Muscle layer of colon (tissue), 2 donors: ENCODE data around the gene VIPR2.

Source experiments
- H3K27ac ChIP-seq: one replicate; pipeline ENCODE4 v1.7.0; 2013; ENCODE audit warnings: low read depth, mild to moderate bottlenecking, low read length, moderate library complexity
- H3K27me3 ChIP-seq, 2 donors: one replicate each; pipeline ENCODE4 v1.7.0; 2013; ENCODE audit warnings: low read length in 2 of 2, mild to moderate bottlenecking in 2 of 2; ENCODE audit not compliant: insufficient read depth in 2 of 2, control insufficient read depth in 1 of 2
- H3K36me3 ChIP-seq: one replicate; pipeline ENCODE4 v1.7.0; 2013; ENCODE audit warnings: mild to moderate bottlenecking, low read length; ENCODE audit not compliant: insufficient read depth
- H3K4me1 ChIP-seq: one replicate; pipeline ENCODE4 v1.7.0; 2013; ENCODE audit warnings: mild to moderate bottlenecking, low read length; ENCODE audit not compliant: insufficient read depth
- H3K4me3 ChIP-seq, 2 donors: one replicate each; pipeline ENCODE4 v1.7.0; 2013; ENCODE audit warnings: low read length in 2 of 2, low read depth in 1 of 2, mild to moderate bottlenecking in 1 of 2, moderate library complexity in 1 of 2
- H3K9ac ChIP-seq: one replicate; pipeline ENCODE4 v1.7.0; 2013; ENCODE audit warnings: low read length
- H3K9me3 ChIP-seq: one replicate; pipeline ENCODE4 v1.7.0; 2013; ENCODE audit warnings: mild to moderate bottlenecking, low read length
- donor health status: abdominal sarcoma.
- donor health status: Adenocarcinoma of cecum.

The VIPR2 gene

GRCh38 chr7:159030490-159031134 lies 114.1 kb downstream of the VIPR2 start:
- Histone ChIP-seq H3K27me3 (no peaks in the 10 kb centered on the region), H3K9ac (peak overlapping the region; percentile 27), H3K36me3 (no peaks in the 10 kb centered on the region), H3K27ac (no peak overlapping the region), H3K4me1 (no peaks in the 10 kb centered on the region), H3K9me3 (no peaks in the 10 kb centered on the region), H3K4me3 (peak overlapping the region; percentile 3 to 56)

- no peaks in the 10 kb centered on the region for H3K27me3 ChIP-seq
- H3K9ac ChIP-seq, result no peak overlapping the region
- H3K4me3 ChIP-seq, result no peak overlapping the region
- no peaks in the 10 kb centered on the region for H3K4me1 ChIP-seq
- no peaks in the 10 kb centered on the region for H3K9me3 ChIP-seq
- no peaks in the 10 kb centered on the region for H3K36me3 ChIP-seq
- H3K27ac ChIP-seq, result no peak overlapping the region
Observed at GRCh38 chr7:159028508-159029401, 115.9 kb downstream of the VIPR2 start.

- Histone ChIP-seq H3K27ac (no peak overlapping the region), H3K4me3 (no peak overlapping the region), H3K27me3 (no peaks in the 10 kb centered on the region), H3K4me1 (no peaks in the 10 kb centered on the region), H3K9ac (no peak overlapping the region), H3K36me3 (no peaks in the 10 kb centered on the region), H3K9me3 (no peaks in the 10 kb centered on the region)
Observed at GRCh38 chr7:159027789-159028507, 116.7 kb downstream of the VIPR2 start.

- Histone ChIP-seq H3K27me3 (no peaks in the 10 kb centered on the region), H3K4me3 (no peak overlapping the region), H3K9me3 (no peaks in the 10 kb centered on the region), H3K27ac (no peak overlapping the region), H3K4me1 (no peaks in the 10 kb centered on the region), H3K36me3 (no peaks in the 10 kb centered on the region), H3K9ac (no peak overlapping the region)
Observed at GRCh38 chr7:159027056-159027788, 117.4 kb downstream of the VIPR2 start.

- Histone ChIP-seq H3K27me3 (no peaks in the 10 kb centered on the region), H3K36me3 (no peaks in the 10 kb centered on the region), H3K9me3 (no peaks in the 10 kb centered on the region), H3K4me3 (no peak overlapping the region), H3K27ac (no peak overlapping the region), H3K4me1 (no peaks in the 10 kb centered on the region), H3K9ac (no peak overlapping the region)
Observed at GRCh38 chr7:159026271-159027055, 118.2 kb downstream of the VIPR2 start.

GRCh38 chr7:159025161-159025779 lies 119.4 kb downstream of the VIPR2 start:
- Histone ChIP-seq H3K4me3 (no peak overlapping the region), H3K4me1 (no peaks in the 10 kb centered on the region), H3K36me3 (no peaks in the 10 kb centered on the region), H3K9me3 (no peaks in the 10 kb centered on the region), H3K9ac (no peak overlapping the region), H3K27ac (no peak overlapping the region), H3K27me3 (no peaks in the 10 kb centered on the region)

- no peak overlapping the region for H3K4me3 ChIP-seq
- no peaks in the 10 kb centered on the region for H3K36me3 ChIP-seq
- H3K27ac ChIP-seq, result no peak overlapping the region
- H3K9ac ChIP-seq, result no peak overlapping the region
- H3K27me3 ChIP-seq, result no peaks in the 10 kb centered on the region
- no peaks in the 10 kb centered on the region for H3K4me1 ChIP-seq
- H3K9me3 ChIP-seq, result no peaks in the 10 kb centered on the region
Observed at GRCh38 chr7:159024280-159024951, 120.3 kb downstream of the VIPR2 start.

- Histone ChIP-seq H3K9me3 (no peaks in the 10 kb centered on the region), H3K27ac (no peak overlapping the region), H3K36me3 (no peaks in the 10 kb centered on the region), H3K4me1 (no peaks in the 10 kb centered on the region), H3K9ac (no peak overlapping the region), H3K4me3 (no peak overlapping the region), H3K27me3 (no peaks in the 10 kb centered on the region)
Observed at GRCh38 chr7:159023746-159024145, 120.9 kb downstream of the VIPR2 start.

- no peak overlapping the region for H3K9ac ChIP-seq
- no peaks in the 10 kb centered on the region for H3K4me1 ChIP-seq
- no peaks in the 10 kb centered on the region for H3K36me3 ChIP-seq
- no peak overlapping the region for H3K27ac ChIP-seq
- H3K9me3 ChIP-seq, result no peaks in the 10 kb centered on the region
- no peaks in the 10 kb centered on the region for H3K27me3 ChIP-seq
- H3K4me3 ChIP-seq, result no peak overlapping the region
Observed at GRCh38 chr7:159023206-159023605, 121.5 kb downstream of the VIPR2 start.
